ENCODE results near the gene POC1A. TPM values are rescaled to one million over a fixed set of nuclear protein-coding genes. Genes with fewer than 3 reads are reported as not detected.

The POC1A gene
- total and polyA plus RNA-seq, 10 of the 15 experiments (the other 5 are each of a cell fraction or from before 2014, with no cell fraction given), result 8.5 to 49.8 (median 23.5) TPM

- ATAC-seq (no peak), DNase-seq (ENCODE audit: low read depth, low spot score) (no peak), FAIRE-seq (no peak)
- H3K9me3 ChIP-seq (replicated peaks; ENCODE audit: control insufficient read depth, insufficient read depth, low read length), result no peaks in the 10 kb centered on the region
- ChIA-PET CTCF (no interaction called here), POLR2A (interaction anchor here (0.5 kb wide), 1 partner anchor 294 kb away, joined by 3 read pairs; no protein-coding TSS in a partner anchor), SMC1A (ENCODE audit: uncharacterized antibody, unreplicated experiment) (no interaction called here), RAD21 (ENCODE audit: unreplicated experiment) (no interaction called here)
- WGBS (ENCODE audit: insufficient coverage, insufficient replicate concordance, low lambda C conversion rate, missing lambda C conversion rate), result 30% methylated on average over 8 of the region's 8 CpGs
- BruUV-seq (replicated peaks), result no TSS peak
- no peak for TF ChIP-seq KLF5 (IDR thresholded peaks at IDR 0.05; ENCODE audit: partially characterized antibody)
- no peak for TF ChIP-seq NFIC (IDR thresholded peaks at IDR 0.05; ENCODE audit: low read depth, low read length)
- TF ChIP-seq MYC (IDR thresholded peaks at IDR 0.05; ENCODE audit: insufficient read depth, insufficient read length, insufficient replicate concordance, low read length, severe bottlenecking), result no peak
- no peak for TF ChIP-seq MTA3 (IDR thresholded peaks at IDR 0.05; ENCODE audit: borderline replicate concordance, low read length)
- no peak for TF ChIP-seq TCF12 (IDR thresholded peaks at IDR 0.05; ENCODE audit: low read depth, low read length)
- TF ChIP-seq RBBP5 (conservative IDR thresholded peaks at IDR 0.05), result no peak
- no peak for TF ChIP-seq SIN3A (IDR thresholded peaks at IDR 0.05; ENCODE audit: low read depth, low read length)
- no peak for TF ChIP-seq MEF2A (IDR thresholded peaks at IDR 0.05; ENCODE audit: insufficient read depth, low read depth, low read length)
- no peak for TF ChIP-seq LARP7 (IDR thresholded peaks at IDR 0.05)
- TF ChIP-seq DPF2 (IDR thresholded peaks at IDR 0.05), result no peak
- no peak for TF ChIP-seq EZH2 (IDR thresholded peaks at IDR 0.05; ENCODE audit: borderline replicate concordance, control insufficient read depth, low read depth, low read length)
- no peak for TF ChIP-seq CHD1 (IDR thresholded peaks at IDR 0.05; ENCODE audit: low read depth, low read length)
- TF ChIP-seq HDGF (IDR thresholded peaks at IDR 0.05), result no peak
- TF ChIP-seq RUNX3 (IDR thresholded peaks at IDR 0.05; ENCODE audit: low read length), result no peak
- no peak for TF ChIP-seq ZNF384 (IDR thresholded peaks at IDR 0.05; ENCODE audit: borderline replicate concordance, low read depth, low read length)
- TF ChIP-seq SMAD5 (IDR thresholded peaks at IDR 0.05; ENCODE audit: low read depth), result no peak
- TF ChIP-seq CREB1 (IDR thresholded peaks at IDR 0.05; ENCODE audit: low read depth), result no peak
- TF ChIP-seq TCF7 (IDR thresholded peaks at IDR 0.05; ENCODE audit: borderline replicate concordance), result no peak
- no peak for TF ChIP-seq NKRF (conservative IDR thresholded peaks at IDR 0.05)
- in situ Hi-C loops (cut with MboI), result no loop called here
- no peak overlapping the region for H3K4me2 ChIP-seq (ENCODE audit: control insufficient read depth, insufficient read depth)
- H3K27ac ChIP-seq (ENCODE audit: control insufficient read depth, insufficient read depth), result no peak overlapping the region
- H3K36me3 ChIP-seq (ENCODE audit: control insufficient read depth in 2 of 2, insufficient read depth in 2 of 2, low read length in 1 of 2), result no peaks in the 10 kb centered on the region
- H3K79me2 ChIP-seq (ENCODE audit: control insufficient read depth, insufficient read depth, low read length), result no peaks in the 10 kb centered on the region
- no peak overlapping the region for H2AFZ ChIP-seq (ENCODE audit: control insufficient read depth, low read depth, low read length)
- H3K4me1 ChIP-seq (ENCODE audit: control insufficient read depth, insufficient read depth, low read length), result no peaks in the 10 kb centered on the region
- no peak overlapping the region for H3K9ac ChIP-seq (ENCODE audit: control insufficient read depth, insufficient read depth, low read length)
- H3K27me3 ChIP-seq (replicated peaks in 1 of 2; ENCODE audit: control insufficient read depth in 2 of 2, insufficient read depth in 2 of 2, low read length in 1 of 2), result no peaks in the 10 kb centered on the region
- intact Hi-C loops (cut with micrococcal nuclease; ENCODE audit: unreplicated experiment), result no loop called here
- H3K4me3 ChIP-seq, result no peak overlapping the region
- H4K20me1 ChIP-seq (ENCODE audit: control insufficient read depth, insufficient read depth), result no peaks in the 10 kb centered on the region
Observed at GRCh38 chr3:52176180-52176752, 22.0 kb upstream of the POC1A start.

All from GM12878 (cell line).